IPS DF 19.7 (cell line): Measurements from ENCODE around the gene KIRREL3.
"Not testable (repeated sequence)": the region's sequence is repeated elsewhere in the genome, so short reads cannot be mapped to it uniquely, and the experiment has no call there.

Source experiments
- DNase-seq: peaks from one replicate; pipeline ENCODE4 v3.0.0-alpha.2; 2013; ENCODE audit warnings: low read depth, low spot score

KIRREL3 gene

GRCh38 chr11:126405374-126405773, 595.2 kb downstream of the KIRREL3 start:
- no peak for DNase-seq

GRCh38 chr11:126404367-126404766, 596.2 kb downstream of the KIRREL3 start:
- no peak for DNase-seq

- no peak for DNase-seq
Measured at GRCh38 chr11:126403658-126404057, 596.9 kb downstream of the KIRREL3 start.

- DNase-seq, result no peak
Measured at GRCh38 chr11:126403022-126403581, 597.5 kb downstream of the KIRREL3 start.

- no peak for DNase-seq
Measured at GRCh38 chr11:126400479-126400878, 600.1 kb downstream of the KIRREL3 start.

GRCh38 chr11:126400019-126400418, 600.6 kb downstream of the KIRREL3 start:
- DNase-seq, result no peak

GRCh38 chr11:126398721-126399120, 601.8 kb downstream of the KIRREL3 start:
- no peak for DNase-seq

GRCh38 chr11:126398296-126398695, 602.3 kb downstream of the KIRREL3 start:
- DNase-seq, result no peak

- DNase-seq, result no peak
Measured at GRCh38 chr11:126396965-126397364, 603.6 kb downstream of the KIRREL3 start.

- not testable (repeated sequence) for DNase-seq
Measured at GRCh38 chr11:126396266-126396665, 604.3 kb downstream of the KIRREL3 start.

- DNase-seq, result not testable (repeated sequence)
Measured at GRCh38 chr11:126395784-126396183, 604.8 kb downstream of the KIRREL3 start.

GRCh38 chr11:126394634-126395072, 605.9 kb downstream of the KIRREL3 start:
- DNase-seq, result not testable (repeated sequence)

- no peak for DNase-seq
Measured at GRCh38 chr11:126394036-126394435, 606.5 kb downstream of the KIRREL3 start.

GRCh38 chr11:126393143-126393542, 607.4 kb downstream of the KIRREL3 start:
- DNase-seq, result no peak

GRCh38 chr11:126392633-126393013, 607.9 kb downstream of the KIRREL3 start:
- DNase-seq, result no peak

- no peak for DNase-seq
Measured at GRCh38 chr11:126391970-126392632, 608.5 kb downstream of the KIRREL3 start.

GRCh38 chr11:126391286-126391954, 609.1 kb downstream of the KIRREL3 start:
- no peak for DNase-seq

GRCh38 chr11:126390272-126390867, 610.2 kb downstream of the KIRREL3 start:
- DNase-seq, result no peak

GRCh38 chr11:126387857-126388256, 612.7 kb downstream of the KIRREL3 start:
- DNase-seq, result no peak

- DNase-seq, result not testable (repeated sequence)
Measured at GRCh38 chr11:126386729-126387071, 613.9 kb downstream of the KIRREL3 start.

GRCh38 chr11:126385991-126386728, 614.4 kb downstream of the KIRREL3 start:
- no peak for DNase-seq
